Ishikawa (cell line): ENCODE data around the gene MAP10.

Source experiments
- CEBPB ChIP-seq: IDR thresholded peaks from 2 replicates; pipeline ENCODE4 v1.6.1; 2012
- EGR1 ChIP-seq: IDR thresholded peaks from 2 replicates; pipeline ENCODE4 v1.6.1; 2012
- FOXM1 ChIP-seq: IDR thresholded peaks from 2 replicates; pipeline ENCODE4 v1.6.1; 2012; ENCODE audit warnings: low read depth, borderline replicate concordance
- NFIC ChIP-seq: IDR thresholded peaks from 2 replicates; pipeline ENCODE4 v1.6.1; 2012
- TAF1 ChIP-seq: IDR thresholded peaks from 2 replicates; pipeline ENCODE4 v1.6.1; 2012; ENCODE audit warnings: low read depth, mild to moderate bottlenecking
- TCF12 ChIP-seq: IDR thresholded peaks from 2 replicates; pipeline ENCODE4 v1.6.1; 2012; ENCODE audit warnings: low read depth
- ZBTB7A ChIP-seq: IDR thresholded peaks from 2 replicates; pipeline ENCODE4 v1.6.1; 2012; ENCODE audit warnings: low read depth
- TF ChIP-seq, protein P1 (sequence below): IDR thresholded peaks from 2 replicates; pipeline ENCODE4 v1.6.1; 2012; ENCODE audit warnings: low read depth, mild to moderate bottlenecking
- TF ChIP-seq, protein P2 (sequence below): IDR thresholded peaks from 2 replicates; pipeline ENCODE4 v1.6.1; 2012
- TF ChIP-seq, protein P3 (sequence below): IDR thresholded peaks from 2 replicates; pipeline ENCODE4 v1.6.1; 2012

MAP10 gene

DNA sequence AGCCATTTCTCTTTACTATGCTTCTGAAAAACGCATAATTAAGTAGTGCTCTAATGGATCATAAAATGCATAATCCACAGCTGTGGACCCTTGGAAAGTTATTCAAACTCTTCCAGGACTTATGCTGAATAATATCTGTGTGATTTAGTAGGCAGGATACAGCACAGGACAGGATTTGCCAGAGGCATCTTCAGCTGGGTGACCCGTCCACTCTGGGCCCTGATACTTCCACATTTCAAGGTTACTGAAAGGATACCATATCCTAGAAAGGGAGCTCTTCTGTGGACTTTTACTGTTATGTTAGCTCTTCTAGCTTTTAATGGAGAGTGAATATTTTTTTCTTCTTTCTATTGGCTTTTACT, 49.6 kb downstream of the MAP10 start:
- TF ChIP-seq ZBTB7A, result no peak
- TF ChIP-seq, protein P1, sequence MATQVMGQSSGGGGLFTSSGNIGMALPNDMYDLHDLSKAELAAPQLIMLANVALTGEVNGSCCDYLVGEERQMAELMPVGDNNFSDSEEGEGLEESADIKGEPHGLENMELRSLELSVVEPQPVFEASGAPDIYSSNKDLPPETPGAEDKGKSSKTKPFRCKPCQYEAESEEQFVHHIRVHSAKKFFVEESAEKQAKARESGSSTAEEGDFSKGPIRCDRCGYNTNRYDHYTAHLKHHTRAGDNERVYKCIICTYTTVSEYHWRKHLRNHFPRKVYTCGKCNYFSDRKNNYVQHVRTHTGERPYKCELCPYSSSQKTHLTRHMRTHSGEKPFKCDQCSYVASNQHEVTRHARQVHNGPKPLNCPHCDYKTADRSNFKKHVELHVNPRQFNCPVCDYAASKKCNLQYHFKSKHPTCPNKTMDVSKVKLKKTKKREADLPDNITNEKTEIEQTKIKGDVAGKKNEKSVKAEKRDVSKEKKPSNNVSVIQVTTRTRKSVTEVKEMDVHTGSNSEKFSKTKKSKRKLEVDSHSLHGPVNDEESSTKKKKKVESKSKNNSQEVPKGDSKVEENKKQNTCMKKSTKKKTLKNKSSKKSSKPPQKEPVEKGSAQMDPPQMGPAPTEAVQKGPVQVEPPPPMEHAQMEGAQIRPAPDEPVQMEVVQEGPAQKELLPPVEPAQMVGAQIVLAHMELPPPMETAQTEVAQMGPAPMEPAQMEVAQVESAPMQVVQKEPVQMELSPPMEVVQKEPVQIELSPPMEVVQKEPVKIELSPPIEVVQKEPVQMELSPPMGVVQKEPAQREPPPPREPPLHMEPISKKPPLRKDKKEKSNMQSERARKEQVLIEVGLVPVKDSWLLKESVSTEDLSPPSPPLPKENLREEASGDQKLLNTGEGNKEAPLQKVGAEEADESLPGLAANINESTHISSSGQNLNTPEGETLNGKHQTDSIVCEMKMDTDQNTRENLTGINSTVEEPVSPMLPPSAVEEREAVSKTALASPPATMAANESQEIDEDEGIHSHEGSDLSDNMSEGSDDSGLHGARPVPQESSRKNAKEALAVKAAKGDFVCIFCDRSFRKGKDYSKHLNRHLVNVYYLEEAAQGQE, result no peak
- no peak for TF ChIP-seq NFIC
- no peak for TF ChIP-seq FOXM1
- no peak for TF ChIP-seq TAF1
- TF ChIP-seq, protein P2, sequence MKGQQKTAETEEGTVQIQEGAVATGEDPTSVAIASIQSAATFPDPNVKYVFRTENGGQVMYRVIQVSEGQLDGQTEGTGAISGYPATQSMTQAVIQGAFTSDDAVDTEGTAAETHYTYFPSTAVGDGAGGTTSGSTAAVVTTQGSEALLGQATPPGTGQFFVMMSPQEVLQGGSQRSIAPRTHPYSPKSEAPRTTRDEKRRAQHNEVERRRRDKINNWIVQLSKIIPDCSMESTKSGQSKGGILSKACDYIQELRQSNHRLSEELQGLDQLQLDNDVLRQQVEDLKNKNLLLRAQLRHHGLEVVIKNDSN, result no peak

DNA sequence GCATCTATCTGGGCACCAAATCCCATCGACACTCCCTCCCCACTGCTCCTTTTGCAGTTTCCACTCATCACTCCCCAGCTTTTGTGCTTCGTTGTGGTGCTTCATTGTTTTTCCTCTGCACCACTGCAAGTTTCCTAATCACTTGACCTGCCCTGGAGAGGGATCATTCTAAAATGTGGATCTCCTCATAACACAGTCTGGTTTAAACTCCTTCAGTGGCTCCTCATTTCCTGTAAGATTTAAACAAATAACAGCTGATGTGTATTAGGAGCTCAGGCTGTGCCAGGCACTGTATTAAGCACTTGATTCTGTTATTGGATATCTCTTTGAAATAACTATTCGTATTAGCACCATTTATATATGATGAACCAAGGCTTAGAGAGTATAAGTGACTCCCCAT, 51.3 kb downstream of the MAP10 start:
- TF ChIP-seq TCF12, result no peak
- TF ChIP-seq, protein P3, sequence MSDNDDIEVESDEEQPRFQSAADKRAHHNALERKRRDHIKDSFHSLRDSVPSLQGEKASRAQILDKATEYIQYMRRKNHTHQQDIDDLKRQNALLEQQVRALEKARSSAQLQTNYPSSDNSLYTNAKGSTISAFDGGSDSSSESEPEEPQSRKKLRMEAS, result no peak
- no peak for TF ChIP-seq EGR1
- no peak for TF ChIP-seq CEBPB
